HG02970 (cell line): ENCODE measurements around the gene GRIN3B.

Experiments
- ATAC-seq: cut with Tn5 transposase; IDR thresholded peaks from one replicate; pipeline ENCODE4 v1.9.1; 2021; ENCODE audit warnings: mild to moderate bottlenecking, moderate library complexity, moderate number of reproducible peaks; ENCODE audit not compliant: unreplicated experiment, low FRiP score

The GRIN3B gene

DNA sequence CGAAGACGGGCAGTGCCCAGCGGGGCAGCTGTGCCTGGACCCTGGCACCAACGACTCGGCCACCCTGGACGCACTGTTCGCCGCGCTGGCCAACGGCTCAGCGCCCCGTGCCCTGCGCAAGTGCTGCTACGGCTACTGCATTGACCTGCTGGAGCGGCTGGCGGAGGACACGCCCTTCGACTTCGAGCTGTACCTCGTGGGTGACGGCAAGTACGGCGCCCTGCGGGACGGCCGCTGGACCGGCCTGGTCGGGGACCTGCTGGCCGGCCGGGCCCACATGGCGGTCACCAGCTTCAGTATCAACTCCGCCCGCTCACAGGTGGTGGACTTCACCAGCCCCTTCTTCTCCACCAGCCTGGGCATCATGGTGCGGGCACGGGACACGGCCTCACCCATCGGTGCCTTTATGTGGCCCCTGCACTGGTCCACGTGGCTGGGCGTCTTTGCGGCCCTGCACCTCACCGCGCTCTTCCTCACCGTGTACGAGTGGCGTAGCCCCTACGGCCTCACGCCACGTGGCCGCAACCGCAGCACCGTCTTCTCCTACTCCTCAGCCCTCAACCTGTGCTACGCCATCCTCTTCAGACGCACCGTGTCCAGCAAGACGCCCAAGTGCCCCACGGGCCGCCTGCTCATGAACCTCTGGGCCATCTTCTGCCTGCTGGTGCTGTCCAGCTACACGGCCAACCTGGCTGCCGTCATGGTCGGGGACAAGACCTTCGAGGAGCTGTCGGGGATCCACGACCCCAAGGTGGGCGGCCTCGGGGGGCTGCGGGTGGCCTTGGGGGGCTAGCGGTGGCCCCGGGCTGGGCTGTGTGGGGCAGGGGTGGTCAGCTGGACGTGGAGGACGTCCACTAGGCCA, 4.8 kb downstream of the GRIN3B start:
- ATAC-seq, result no peak

GRCh38 chr19:1006711-1007398, 6.6 kb downstream of the GRIN3B start:
- no peak for ATAC-seq

DNA sequence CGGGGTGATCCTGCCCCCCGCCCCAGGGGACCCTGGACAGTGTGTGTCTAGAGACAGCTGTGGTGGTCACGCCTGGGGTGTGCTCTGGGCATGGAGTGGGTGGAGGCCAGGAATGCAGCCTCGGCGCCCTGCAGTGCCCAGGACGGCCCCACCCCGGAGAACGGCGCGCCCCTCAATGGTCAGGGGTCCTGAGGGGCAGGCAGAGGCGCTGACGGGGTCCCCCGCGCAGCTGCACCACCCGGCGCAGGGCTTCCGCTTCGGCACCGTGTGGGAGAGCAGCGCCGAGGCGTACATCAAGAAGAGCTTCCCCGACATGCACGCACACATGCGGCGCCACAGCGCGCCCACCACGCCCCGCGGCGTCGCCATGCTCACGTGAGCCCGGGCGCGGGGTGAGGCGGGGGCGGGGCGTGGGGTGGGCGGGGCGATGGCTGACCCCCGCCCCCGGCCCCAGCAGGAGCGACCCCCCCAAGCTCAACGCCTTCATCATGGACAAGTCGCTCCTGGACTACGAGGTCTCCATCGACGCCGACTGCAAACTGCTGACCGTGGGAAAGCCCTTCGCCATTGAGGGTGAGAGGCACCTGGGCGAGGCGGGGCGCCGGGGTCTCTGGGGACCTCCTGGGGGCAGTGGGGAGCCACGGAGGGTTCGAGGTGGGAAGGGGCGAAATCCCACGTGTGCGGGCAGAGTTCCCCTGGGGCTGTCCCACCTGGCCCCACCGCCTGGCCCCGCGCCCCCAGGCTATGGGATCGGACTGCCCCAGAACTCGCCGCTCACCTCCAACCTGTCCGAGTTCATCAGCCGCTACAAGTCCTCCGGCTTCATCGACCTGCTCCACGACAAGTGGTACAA, 7.4 kb downstream of the GRIN3B start:
- no peak for ATAC-seq

DNA sequence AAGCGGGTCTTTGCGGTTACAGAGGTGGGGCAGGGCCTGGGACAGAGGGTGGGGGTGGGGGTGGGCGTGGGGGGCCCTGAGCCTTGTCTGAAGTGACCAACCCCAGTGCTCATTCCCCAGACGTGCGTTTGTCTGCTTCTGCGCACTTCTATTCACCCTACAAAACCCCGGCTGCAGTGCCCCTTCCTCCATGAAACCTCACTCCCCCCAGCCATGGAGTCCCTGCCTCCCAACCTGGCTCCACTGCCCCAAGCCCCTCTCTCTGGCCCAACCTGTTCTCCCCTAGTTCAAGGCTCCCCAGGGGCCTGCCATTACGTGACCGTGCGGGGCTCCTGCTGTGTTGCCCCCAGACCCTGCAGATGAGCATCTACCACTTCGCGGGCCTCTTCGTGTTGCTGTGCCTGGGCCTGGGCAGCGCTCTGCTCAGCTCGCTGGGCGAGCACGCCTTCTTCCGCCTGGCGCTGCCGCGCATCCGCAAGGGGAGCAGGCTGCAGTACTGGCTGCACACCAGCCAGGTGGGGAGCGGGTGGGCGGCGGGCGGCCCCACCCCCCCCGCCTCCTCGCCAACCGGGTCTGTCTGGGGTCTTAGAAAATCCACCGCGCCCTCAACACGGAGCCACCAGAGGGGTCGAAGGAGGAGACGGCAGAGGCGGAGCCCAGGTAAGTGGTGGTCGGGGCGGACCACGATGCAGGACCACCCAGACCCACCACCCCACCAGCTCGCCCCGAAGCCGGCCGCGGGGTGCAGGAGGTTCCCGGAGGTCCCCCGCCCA, 8.2 kb downstream of the GRIN3B start:
- ATAC-seq, result no peak

- ATAC-seq, result no peak
Observed at GRCh38 chr19:1009041-1009980, 9.1 kb downstream of the GRIN3B start.

DNA sequence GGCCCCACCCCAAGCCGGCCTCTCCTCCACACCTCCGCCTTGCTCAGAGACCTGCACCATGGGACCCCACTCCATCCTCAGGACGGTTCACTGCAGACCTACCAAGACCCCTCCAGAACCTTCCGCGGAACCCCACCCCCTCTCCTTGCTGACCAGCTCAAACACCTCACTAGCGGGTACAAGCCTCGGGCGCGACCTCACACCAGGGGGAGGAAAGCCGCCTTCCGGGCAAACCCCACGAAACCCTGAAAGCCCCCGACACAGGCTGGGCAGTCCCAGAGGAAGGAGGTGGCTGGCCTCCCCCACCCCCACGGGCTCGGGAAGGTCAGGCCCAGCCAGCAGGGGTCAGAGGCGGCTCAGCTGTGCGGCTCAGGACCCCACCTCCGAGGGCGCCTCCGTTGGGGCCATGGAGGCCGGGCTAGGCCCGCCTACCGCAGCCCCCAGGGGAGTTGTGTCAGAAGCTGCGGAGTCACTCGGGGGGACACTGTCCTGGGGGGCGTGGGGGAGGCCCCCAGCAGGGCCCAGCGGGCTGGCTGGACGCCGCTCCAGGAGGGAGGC, 9.8 kb downstream of the GRIN3B start:
- ATAC-seq, result no peak

DNA sequence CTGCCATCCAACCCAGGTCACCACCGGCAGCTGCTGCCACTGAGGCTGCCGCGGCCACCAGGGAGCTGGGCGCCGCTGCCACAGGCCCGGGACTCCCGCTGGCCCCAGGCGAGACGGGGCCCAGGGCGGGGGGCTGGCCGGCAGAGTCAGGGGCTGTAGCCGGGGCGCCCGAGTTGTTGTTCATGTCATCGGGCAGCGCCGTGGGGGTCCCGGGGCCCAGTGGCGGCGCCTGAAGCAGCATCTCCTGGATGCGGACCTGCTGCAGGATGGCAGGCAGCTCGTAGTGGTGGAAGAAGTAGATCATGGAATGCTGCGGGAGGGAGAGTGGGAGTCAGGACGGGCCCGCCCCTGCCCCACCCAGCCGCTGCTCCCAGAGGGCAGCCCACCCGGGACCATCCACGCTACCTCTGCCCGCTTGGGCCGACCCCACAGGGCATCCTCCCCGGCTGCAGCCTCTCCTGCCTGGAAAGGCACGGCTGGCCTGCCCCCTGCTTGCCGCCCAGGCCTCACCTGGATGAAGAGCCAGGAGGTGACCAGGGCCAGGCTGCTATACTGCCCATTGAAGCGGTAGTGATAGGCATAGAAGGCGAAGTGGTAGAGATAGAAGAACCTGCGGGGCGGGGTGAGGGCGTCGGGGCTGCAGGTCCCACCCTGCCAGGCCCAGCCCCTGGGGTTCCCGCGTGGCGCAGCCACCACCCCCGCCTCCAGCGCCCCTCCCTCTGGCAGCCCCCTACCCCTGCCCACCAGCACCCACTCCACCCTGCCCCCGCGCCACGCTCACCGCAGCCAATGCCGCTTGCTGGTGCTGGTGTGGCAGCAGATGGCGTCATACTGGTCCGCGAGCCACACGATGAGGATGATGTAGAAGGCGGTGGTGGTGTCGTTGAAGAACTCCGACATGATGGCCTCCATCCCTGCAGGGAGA, 10.6 kb downstream of the GRIN3B start:
- no peak for ATAC-seq

- ATAC-seq, result no peak
Observed at GRCh38 chr19:1011831-1012333, 11.7 kb downstream of the GRIN3B start.

GRCh38 chr19:1012334-1012733, 12.1 kb downstream of the GRIN3B start:
- no peak for ATAC-seq

DNA sequence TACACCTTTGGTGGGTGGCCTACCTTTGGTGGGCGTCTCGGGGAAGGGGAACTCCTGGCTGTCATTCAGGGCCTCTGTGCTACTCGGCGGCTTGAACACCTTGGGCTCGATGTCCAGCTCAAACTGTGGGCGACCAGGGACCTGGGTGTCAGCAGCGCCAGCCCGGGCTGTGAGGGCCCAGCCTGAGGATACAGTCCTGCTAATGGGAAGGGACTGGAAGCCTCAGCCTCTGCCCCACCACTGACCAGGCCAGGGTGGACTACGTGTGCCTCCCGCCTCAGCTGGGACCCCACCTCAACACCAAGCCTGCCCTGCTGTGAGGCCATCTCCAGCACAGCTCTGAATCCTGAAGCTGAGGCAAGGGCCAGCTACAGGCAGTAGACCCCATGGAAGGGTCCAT, 13.0 kb downstream of the GRIN3B start:
- ATAC-seq, result no peak

GRCh38 chr19:1014161-1015060, 14.2 kb downstream of the GRIN3B start:
- ATAC-seq, result no peak

GRCh38 chr19:1015061-1015781, 15.0 kb downstream of the GRIN3B start:
- ATAC-seq, result no peak

DNA sequence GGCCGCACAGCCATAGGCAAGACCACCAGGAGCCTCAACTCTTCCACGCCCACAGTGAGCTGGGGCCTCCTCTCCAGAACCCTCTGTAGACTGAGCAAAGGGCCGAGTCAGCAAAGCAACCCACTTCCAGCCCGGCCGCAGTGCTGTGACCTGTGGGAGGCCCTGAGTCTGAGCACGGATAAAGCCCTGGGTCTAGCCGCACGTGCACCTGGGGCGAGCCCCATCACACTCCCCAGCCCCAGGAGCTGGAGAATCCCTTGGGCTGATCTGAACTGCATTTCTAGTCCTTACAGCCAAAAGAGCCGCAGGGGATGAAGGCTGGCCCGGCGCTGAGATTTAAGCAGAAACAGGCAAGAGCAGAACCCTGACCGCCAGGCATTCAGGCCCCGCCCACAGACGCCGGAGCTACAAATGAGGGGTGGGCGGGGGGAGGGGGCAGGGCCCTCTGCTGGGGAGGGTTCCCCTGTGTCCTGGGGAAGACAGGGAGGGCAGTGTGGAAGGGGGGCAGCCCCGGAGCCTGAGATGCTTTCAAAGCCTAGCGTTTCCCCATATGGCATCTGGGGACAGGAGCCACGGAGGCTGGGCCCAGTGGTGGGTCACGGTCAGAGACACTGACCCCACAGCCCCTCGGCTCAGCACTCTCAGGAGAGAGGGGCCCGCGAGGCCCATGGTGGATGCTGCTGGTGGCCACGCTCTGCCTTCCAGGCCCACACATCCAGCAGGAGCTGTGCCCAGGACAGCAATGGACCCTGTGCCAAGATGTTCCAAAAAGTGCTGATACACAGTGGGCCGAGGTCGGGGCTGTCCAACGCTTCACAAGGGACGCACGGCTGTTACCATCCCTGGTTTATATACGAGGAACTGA, 15.8 kb downstream of the GRIN3B start:
- ATAC-seq, result no peak

GRCh38 chr19:1016647-1017114, 16.5 kb downstream of the GRIN3B start:
- no peak for ATAC-seq
